GM13976 (cell line): ENCODE results near the gene MYO10.

Experiments used
- DNase-seq: peaks from one replicate; pipeline ENCODE4 v3.0.0; 2012; ENCODE audit warnings: low spot score
- CTCF ChIP-seq: IDR thresholded peaks from 2 replicates; pipeline ENCODE4 v1.5.1; 2012; ENCODE audit warnings: borderline replicate concordance, mild to moderate bottlenecking; ENCODE audit not compliant: insufficient read depth; ENCODE audit errors: extremely low read depth, missing control alignments, control extremely low read depth
- in situ Hi-C: fragments of 300-500 bp; cut with MboI; formaldehyde crosslinking; loops from one replicate; pipeline ENCODE4 v1.12.0; 2022; ENCODE audit warnings: low sequenced_read_pairs, mixed read lengths, inconsistent platforms; ENCODE audit not compliant: unreplicated experiment

Gene MYO10

GRCh38 chr5:16920109-16920816, 15.8 kb downstream of the MYO10 start:
- TF ChIP-seq CTCF, result no peak
- in situ Hi-C loops, result no loop called here
- DNase-seq, result no peak

GRCh38 chr5:16918891-16919671, 17.0 kb downstream of the MYO10 start:
- TF ChIP-seq CTCF, result no peak
- no peak for DNase-seq
- in situ Hi-C loops, result no loop called here

- TF ChIP-seq CTCF, result no peak
- in situ Hi-C loops, result no loop called here
- DNase-seq, result no peak
These were observed 17.9 kb downstream of the MYO10 start for GRCh38 chr5:16918156-16918555.

DNA sequence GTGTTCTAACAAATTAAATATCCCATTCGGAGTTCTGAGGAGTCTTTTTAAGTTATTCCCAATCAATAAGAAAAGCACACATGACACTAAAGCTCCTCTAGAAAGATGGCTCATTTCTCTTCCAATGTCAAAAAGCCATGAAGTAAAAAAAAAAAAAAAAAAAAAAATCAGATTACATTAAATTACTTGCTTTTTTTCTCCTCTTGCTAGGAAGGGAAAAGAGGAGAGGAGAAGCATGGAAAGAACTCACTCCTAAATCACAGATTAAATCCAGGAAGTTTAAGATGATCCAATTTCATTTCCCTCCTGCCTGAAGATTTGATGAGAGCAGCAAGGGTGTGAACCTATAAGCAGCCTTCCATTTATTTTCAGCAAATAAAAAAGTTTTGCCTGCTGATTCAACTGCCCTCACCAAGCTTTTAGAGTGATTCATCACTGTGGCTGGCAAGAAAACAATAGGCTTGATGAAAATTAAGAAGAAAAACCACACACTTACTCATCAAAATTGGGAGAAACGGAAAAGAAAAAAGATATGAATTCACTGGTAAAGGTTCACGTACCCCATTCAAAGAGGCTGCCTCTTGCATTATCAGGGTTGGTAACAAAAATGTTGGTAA, 19.7 kb downstream of the MYO10 start:
- no peak for DNase-seq
- no peak for TF ChIP-seq CTCF
- in situ Hi-C loops, result no loop called here

DNA sequence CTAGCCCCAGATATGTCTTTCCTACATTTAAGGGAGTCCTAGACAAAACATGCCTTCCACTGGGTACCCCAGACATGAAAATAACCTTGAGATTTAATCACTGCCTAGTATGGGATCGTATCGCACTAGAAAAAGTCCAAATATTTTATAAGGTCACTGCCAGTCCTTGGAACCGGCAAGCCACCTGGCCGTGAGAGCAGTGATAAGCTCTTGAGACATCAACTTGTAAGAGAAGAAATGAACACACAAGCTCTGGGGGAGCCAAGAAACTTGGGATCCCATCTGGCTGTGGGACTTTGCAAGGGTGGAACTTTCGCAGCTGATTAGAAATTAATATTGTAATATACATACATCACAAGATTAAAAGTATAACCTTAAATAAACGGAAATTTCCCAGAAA, 21.5 kb downstream of the MYO10 start:
- no peak for DNase-seq

DNA sequence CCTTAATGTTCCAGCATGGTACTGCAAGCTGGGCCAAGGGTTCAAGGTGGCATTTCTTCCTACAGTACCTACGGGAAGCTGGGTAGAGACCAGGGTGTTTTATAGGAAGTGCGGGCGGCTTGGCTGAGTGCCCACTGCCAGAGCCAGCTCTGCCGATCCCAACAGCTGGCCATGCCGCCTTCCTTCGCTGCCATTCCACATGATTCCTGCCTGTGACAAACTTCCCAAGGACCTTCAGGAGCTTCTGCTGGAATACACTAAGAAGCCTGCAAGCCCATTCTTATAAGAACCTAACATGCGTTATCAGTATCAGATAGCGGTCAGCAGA, 22.0 kb downstream of the MYO10 start:
- TF ChIP-seq CTCF, result no peak
- in situ Hi-C loops, result no loop called here
- DNase-seq, result no peak

More for the DNA sequence above, 21.5 kb downstream of the MYO10 start:
- in situ Hi-C loops, result no loop called here
- no peak for TF ChIP-seq CTCF
